ENCODE measurements around the gene EHD3.

EHD3 gene

GRCh38 chr2:31284107-31284506 is 50.2 kb downstream of the EHD3 start:
- no peak for DNase-seq
- Mint-ChIP-seq H3K36me3 (ENCODE audit: low read depth) (no peaks in the 10 kb centered on the region), H3K9me3 (no peaks in the 10 kb centered on the region), H3K27ac (no peak overlapping the region), H3K27me3 (ENCODE audit: low read depth, poor library complexity) (peaks cover 3% of the 10 kb centered on the region), H3K4me3 (no peak overlapping the region), H3K4me1 (peaks cover 8% of the 10 kb centered on the region)
- TF ChIP-seq, protein P1, sequence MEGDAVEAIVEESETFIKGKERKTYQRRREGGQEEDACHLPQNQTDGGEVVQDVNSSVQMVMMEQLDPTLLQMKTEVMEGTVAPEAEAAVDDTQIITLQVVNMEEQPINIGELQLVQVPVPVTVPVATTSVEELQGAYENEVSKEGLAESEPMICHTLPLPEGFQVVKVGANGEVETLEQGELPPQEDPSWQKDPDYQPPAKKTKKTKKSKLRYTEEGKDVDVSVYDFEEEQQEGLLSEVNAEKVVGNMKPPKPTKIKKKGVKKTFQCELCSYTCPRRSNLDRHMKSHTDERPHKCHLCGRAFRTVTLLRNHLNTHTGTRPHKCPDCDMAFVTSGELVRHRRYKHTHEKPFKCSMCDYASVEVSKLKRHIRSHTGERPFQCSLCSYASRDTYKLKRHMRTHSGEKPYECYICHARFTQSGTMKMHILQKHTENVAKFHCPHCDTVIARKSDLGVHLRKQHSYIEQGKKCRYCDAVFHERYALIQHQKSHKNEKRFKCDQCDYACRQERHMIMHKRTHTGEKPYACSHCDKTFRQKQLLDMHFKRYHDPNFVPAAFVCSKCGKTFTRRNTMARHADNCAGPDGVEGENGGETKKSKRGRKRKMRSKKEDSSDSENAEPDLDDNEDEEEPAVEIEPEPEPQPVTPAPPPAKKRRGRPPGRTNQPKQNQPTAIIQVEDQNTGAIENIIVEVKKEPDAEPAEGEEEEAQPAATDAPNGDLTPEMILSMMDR (IDR thresholded peaks at IDR 0.05): no peak

DNA sequence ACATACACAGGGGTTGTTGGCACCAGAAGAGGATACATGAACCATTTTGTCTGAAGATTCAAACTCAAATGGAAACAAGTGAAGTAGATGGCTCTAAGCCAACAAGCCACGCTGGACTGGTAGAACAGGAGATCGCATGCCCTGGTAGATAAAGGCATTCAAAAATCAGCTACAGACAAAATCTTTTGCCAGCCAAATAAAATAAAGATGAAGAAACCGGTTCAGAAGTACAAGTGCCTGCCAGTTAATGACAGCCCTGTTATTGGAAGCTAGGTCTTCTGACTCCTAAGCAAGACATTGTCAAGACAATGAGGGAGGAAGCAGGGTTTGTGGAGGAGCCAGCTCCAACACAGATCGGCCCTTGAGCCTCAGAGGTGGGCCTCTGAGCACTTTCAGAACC is 52.3 kb downstream of the EHD3 start:
- DNase-seq: no peak
- Mint-ChIP-seq H3K9me3 (peaks cover 2% of the 10 kb centered on the region), H3K27ac (peak overlapping the region; percentile 54), H3K36me3 (ENCODE audit: low read depth) (no peaks in the 10 kb centered on the region), H3K4me1 (peaks cover 8% of the 10 kb centered on the region), H3K4me3 (no peak overlapping the region), H3K27me3 (ENCODE audit: low read depth, poor library complexity) (peaks cover 3% of the 10 kb centered on the region)
- TF ChIP-seq, protein P1 (IDR thresholded peaks at IDR 0.05): no peak

- H3K36me3 Mint-ChIP-seq (ENCODE audit: low read depth): no peaks in the 10 kb centered on the region
- H3K9me3 Mint-ChIP-seq: peaks cover 4% of the 10 kb centered on the region
- H3K4me3 Mint-ChIP-seq: no peak overlapping the region
- no peak for DNase-seq
- H3K4me1 Mint-ChIP-seq: peaks cover 8% of the 10 kb centered on the region
- peaks cover 3% of the 10 kb centered on the region for H3K27me3 Mint-ChIP-seq (ENCODE audit: low read depth, poor library complexity)
- TF ChIP-seq, protein P1 (IDR thresholded peaks at IDR 0.05): no peak
- no peak overlapping the region for H3K27ac Mint-ChIP-seq
These were observed 53.1 kb downstream of the EHD3 start for GRCh38 chr2:31286961-31287550.

DNA sequence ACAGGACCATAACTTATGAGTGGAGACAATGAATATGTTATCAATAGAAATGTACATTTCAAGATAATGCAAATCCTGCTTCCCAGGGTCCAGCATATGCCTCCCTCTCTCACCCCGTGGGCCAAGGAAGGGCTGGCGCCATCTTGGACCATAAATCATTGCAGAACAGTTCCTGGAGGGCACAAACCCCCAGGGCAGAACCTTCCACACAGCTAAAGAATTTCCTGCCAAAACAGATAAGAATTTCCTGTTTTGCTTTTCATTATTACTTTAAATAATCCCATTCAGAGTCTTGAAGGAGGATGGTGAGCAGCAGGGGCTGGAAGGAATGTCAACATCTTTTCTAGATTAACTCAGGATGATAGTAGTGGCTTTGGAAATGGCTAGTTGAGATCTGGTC is 53.7 kb downstream of the EHD3 start:
- no peak overlapping the region for H3K27ac Mint-ChIP-seq
- peaks cover 8% of the 10 kb centered on the region for H3K4me1 Mint-ChIP-seq
- DNase-seq: no peak
- peaks cover 3% of the 10 kb centered on the region for H3K27me3 Mint-ChIP-seq (ENCODE audit: low read depth, poor library complexity)
- TF ChIP-seq, protein P1 (IDR thresholded peaks at IDR 0.05): no peak
- no peak overlapping the region for H3K4me3 Mint-ChIP-seq
- peaks cover 4% of the 10 kb centered on the region for H3K9me3 Mint-ChIP-seq
- H3K36me3 Mint-ChIP-seq (ENCODE audit: low read depth): no peaks in the 10 kb centered on the region

- no peak for DNase-seq
- Mint-ChIP-seq H3K36me3 (ENCODE audit: low read depth) (no peaks in the 10 kb centered on the region), H3K4me1 (no peaks in the 10 kb centered on the region), H3K4me3 (no peak overlapping the region), H3K9me3 (peaks cover 4% of the 10 kb centered on the region), H3K27ac (no peak overlapping the region), H3K27me3 (ENCODE audit: low read depth, poor library complexity) (peaks cover 6% of the 10 kb centered on the region)
- TF ChIP-seq, protein P1 (IDR thresholded peaks at IDR 0.05): no peak
These were observed 60.2 kb downstream of the EHD3 start for GRCh38 chr2:31294196-31294595.

- no peak overlapping the region for H3K4me3 Mint-ChIP-seq
- H3K27me3 Mint-ChIP-seq (ENCODE audit: low read depth, poor library complexity): peaks cover 6% of the 10 kb centered on the region
- H3K27ac Mint-ChIP-seq: no peak overlapping the region
- no peaks in the 10 kb centered on the region for H3K9me3 Mint-ChIP-seq
- no peaks in the 10 kb centered on the region for H3K36me3 Mint-ChIP-seq (ENCODE audit: low read depth)
- TF ChIP-seq, protein P1 (IDR thresholded peaks at IDR 0.05): no peak
- no peak for DNase-seq
- H3K4me1 Mint-ChIP-seq: no peaks in the 10 kb centered on the region
These were observed 62.8 kb downstream of the EHD3 start for GRCh38 chr2:31296641-31297287.

Measured in nephron progenitor cell (in vitro differentiated cells).